Thyroid gland (tissue), 4 donors: ENCODE results near the gene RELL2.

ENCODE experiments used
- POLR2A ChIP-seq, 2 donors: fragments of 450-650 bp; IDR thresholded peaks; one replicate each; pipeline ENCODE4 v1.6.1; 2017; ENCODE audit warnings: antibody characterized with exemption in 2 of 2, mild to moderate bottlenecking in 2 of 2, moderate library complexity in 1 of 2
- TF ChIP-seq, protein P1 (sequence below), 6 experiments: fragments of 200-600 bp in 3 of 6; fragments of 450-650 bp in 3 of 6; sonication (generic) in 3 of 6; IDR thresholded peaks; one replicate each; pipeline ENCODE4 v1.5.1; 2016 to 2019; ENCODE audit warnings: antibody characterized with exemption in 6 of 6, mild to moderate bottlenecking in 2 of 6, inconsistent platforms in 1 of 6, moderate library complexity in 1 of 6

DNA sequence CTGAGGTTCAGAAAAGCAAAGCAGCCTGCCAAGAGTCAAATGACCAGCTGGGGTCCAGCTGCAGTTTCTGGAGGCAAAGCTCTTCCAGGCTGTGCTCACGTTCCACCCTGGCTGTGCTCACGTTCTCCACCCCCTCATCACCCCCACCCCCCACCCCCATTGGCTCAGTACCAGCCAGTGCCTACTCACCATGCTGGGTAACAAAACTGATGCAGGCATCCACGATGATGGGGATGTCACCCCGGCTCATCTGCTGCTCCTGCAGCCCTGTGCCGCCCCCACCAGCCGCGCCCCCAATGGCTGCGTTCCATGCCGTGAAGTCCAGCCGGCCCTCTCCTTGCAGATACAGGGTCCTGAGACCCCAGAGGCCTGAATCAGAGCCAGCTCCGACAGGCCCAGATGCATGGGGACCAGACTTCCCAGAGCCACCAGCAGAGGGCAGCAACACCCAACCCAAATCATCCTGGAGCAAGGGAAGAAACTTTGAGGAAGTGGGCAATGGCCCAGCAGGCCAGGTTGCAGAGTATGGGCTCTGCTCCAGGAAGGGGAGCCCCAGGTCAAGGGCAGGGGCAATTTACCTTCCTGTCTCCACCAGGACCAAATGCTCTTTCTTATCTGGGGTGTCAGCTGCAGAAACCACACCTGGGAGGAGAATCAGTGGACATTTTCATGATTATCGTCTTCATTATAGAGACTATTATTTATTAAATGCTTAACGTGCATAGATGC lies 28.1 kb downstream of the RELL2 start:
- TF ChIP-seq, protein P1, sequence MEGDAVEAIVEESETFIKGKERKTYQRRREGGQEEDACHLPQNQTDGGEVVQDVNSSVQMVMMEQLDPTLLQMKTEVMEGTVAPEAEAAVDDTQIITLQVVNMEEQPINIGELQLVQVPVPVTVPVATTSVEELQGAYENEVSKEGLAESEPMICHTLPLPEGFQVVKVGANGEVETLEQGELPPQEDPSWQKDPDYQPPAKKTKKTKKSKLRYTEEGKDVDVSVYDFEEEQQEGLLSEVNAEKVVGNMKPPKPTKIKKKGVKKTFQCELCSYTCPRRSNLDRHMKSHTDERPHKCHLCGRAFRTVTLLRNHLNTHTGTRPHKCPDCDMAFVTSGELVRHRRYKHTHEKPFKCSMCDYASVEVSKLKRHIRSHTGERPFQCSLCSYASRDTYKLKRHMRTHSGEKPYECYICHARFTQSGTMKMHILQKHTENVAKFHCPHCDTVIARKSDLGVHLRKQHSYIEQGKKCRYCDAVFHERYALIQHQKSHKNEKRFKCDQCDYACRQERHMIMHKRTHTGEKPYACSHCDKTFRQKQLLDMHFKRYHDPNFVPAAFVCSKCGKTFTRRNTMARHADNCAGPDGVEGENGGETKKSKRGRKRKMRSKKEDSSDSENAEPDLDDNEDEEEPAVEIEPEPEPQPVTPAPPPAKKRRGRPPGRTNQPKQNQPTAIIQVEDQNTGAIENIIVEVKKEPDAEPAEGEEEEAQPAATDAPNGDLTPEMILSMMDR (IDR thresholded peaks at IDR 0.05), result peak; percentile 65 to 91 (median 77)
- TF ChIP-seq POLR2A (IDR thresholded peaks at IDR 0.05), result no peak
